Suprapubic skin (tissue), 4 donors: ENCODE data around the gene EGFR. TPM values are rescaled to one million over a fixed set of nuclear protein-coding genes. Genes with fewer than 3 reads are reported as not detected.
A peak's percentile ranks its signal among the peaks of the same experiment; 100 is the strongest.

Experiments
- DNase-seq, 2 donors: peaks; one replicate each; pipeline ENCODE4 v3.0.0-alpha.2; 2019; ENCODE audit warnings: low spot score in 2 of 2
- H3K27ac ChIP-seq: fragments of 200-600 bp; sonication (generic); one replicate; pipeline ENCODE4 v1.5.1; 2019
- H3K27me3 ChIP-seq: fragments of 200-600 bp; sonication (generic); one replicate; pipeline ENCODE4 v1.5.1; 2019
- H3K36me3 ChIP-seq: fragments of 200-600 bp; sonication (generic); one replicate; pipeline ENCODE4 v1.5.1; 2019
- H3K4me1 ChIP-seq: fragments of 200-600 bp; sonication (generic); one replicate; pipeline ENCODE4 v1.5.1; 2019
- H3K4me3 ChIP-seq: fragments of 200-600 bp; sonication (generic); one replicate; pipeline ENCODE4 v1.5.1; 2019; ENCODE audit warnings: mild to moderate bottlenecking
- H3K9me3 ChIP-seq: fragments of 200-600 bp; sonication (generic); one replicate; pipeline ENCODE4 v1.5.1; 2019
- EP300 ChIP-seq: sonication (generic); formaldehyde crosslinking; IDR thresholded peaks from one replicate; pipeline ENCODE4 v1.6.1; 2017; ENCODE audit warnings: antibody characterized with exemption
- POLR2A ChIP-seq, 2 donors: fragments of 450-650 bp; IDR thresholded peaks; one replicate each; pipeline ENCODE4 v1.6.1; 2017; ENCODE audit warnings: antibody characterized with exemption in 2 of 2, mild to moderate bottlenecking in 2 of 2, moderate library complexity in 2 of 2
- POLR2AphosphoS5 ChIP-seq, 3 donors: sonication (generic); formaldehyde crosslinking; IDR thresholded peaks; one replicate each; pipeline ENCODE4 v1.6.1; 2017; ENCODE audit warnings: antibody characterized with exemption in 3 of 3
- WGBS: methylation state at CpG from one replicate; pipeline ENCODE4 v1.1.5; 2018; 5-methylcytosine and 5-hydroxymethylcytosine counted together
- total RNA-seq, 4 donors: library from RNA; depleted of rRNA; stranded (reverse); fragments of >200 nt; gene quantifications; one replicate each; pipeline ENCODE4 v1.1.0, GENCODE V29; 2016
- TF ChIP-seq, protein P1 (sequence below), 2 donors: fragments of 200-600 bp in 1 of 2; fragments of 450-650 bp in 1 of 2; sonication (generic) in 1 of 2; IDR thresholded peaks; one replicate each; pipeline ENCODE4 v1.5.1; 2016 to 2019; ENCODE audit warnings: antibody characterized with exemption in 2 of 2, mild to moderate bottlenecking in 1 of 2, moderate library complexity in 1 of 2

EGFR gene
- total RNA-seq, 4 donors from 2014 or later = 231 to 341 (median 271) TPM

DNA sequence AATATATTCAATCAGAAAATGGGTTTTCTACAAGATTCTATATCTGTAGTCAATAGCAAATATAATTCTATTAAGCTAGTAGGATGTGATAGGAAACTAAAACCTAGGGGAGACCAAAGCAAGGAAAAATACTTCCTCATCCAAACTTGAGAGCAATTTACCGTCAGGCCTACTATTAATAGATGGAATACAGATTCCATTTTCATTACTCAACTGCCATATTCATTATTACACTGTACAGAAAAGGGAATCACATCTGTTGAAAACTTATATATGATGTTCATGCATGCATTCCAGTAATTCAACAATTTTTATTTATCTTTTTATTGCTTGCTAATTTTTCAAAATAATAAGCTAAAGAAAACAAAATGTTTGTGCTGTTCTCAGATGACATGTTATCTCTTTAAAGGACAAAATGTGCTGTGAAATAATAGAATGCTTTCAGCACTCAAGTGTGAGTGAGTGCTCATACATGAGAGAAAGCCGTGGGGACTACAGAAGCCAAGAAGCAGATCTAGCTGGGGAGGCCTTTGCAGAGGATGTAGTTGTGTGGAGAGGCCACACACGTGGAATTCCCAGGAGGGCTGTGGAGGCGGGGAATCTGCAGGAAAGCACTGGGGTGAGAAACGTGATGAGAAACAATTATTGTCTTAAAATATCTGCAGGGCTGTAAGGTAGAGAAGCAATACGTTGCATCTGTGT is 110.0 kb downstream of the EGFR start:
- peak overlapping the region; percentile 91 for H3K27ac ChIP-seq
- no peaks in the 10 kb centered on the region for H3K36me3 ChIP-seq
- peak in 1 of 2 donors; percentile 57 for DNase-seq
- H3K9me3 ChIP-seq = no peaks in the 10 kb centered on the region
- WGBS = 23% methylated on average over 6 of the region's 6 CpGs
- peaks cover 96% of the 10 kb centered on the region for H3K4me1 ChIP-seq
- TF ChIP-seq POLR2AphosphoS5 (IDR thresholded peaks at IDR 0.05) (peak in 2 of 3 donors; percentile 17 to 25), EP300 (peak; percentile 31), POLR2A (IDR thresholded peaks at IDR 0.05) (no peak)
- TF ChIP-seq, protein P1, sequence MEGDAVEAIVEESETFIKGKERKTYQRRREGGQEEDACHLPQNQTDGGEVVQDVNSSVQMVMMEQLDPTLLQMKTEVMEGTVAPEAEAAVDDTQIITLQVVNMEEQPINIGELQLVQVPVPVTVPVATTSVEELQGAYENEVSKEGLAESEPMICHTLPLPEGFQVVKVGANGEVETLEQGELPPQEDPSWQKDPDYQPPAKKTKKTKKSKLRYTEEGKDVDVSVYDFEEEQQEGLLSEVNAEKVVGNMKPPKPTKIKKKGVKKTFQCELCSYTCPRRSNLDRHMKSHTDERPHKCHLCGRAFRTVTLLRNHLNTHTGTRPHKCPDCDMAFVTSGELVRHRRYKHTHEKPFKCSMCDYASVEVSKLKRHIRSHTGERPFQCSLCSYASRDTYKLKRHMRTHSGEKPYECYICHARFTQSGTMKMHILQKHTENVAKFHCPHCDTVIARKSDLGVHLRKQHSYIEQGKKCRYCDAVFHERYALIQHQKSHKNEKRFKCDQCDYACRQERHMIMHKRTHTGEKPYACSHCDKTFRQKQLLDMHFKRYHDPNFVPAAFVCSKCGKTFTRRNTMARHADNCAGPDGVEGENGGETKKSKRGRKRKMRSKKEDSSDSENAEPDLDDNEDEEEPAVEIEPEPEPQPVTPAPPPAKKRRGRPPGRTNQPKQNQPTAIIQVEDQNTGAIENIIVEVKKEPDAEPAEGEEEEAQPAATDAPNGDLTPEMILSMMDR (IDR thresholded peaks at IDR 0.05) = no peak
- H3K27me3 ChIP-seq = no peaks in the 10 kb centered on the region
- H3K4me3 ChIP-seq = no peak overlapping the region

DNA sequence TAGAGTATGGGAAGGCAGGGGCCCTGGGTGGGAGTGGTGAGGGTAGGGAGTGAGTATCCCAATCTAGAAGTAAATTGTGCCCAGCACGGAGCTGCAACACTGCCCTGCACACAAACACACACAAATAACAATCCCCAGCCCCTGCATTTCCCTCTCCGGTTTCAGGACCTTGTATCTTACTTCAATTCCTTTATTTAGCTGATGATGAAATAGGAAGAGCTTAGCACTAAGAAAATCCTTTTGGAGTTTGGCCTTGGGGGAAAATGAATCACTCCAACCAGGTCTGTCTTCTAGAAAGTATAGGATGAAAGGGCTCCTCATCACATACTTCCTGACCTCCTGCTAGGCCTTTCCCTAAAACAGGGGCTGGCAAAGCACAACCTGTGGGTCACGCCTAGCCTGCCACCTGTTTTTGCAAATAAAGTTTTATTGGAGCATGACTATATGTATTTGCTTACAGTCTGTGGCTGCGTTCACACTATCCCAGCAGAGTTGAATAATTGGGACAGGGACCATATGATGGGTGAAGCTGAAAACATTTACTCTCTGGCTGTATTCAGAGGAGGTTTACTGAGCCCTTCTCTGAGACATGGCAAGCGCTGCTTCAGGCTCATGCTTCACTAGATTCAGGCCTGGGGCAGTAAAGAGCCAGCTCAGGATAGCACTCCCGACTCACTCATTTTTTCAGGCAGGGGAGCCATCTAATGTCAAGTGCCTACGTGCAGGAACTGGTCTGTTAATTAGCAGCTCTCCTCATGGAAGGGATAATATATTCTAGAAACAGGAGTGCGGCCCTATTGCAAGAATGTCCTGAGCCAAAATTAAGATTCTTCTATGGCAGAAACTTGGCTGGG is 111.0 kb downstream of the EGFR start:
- no peaks in the 10 kb centered on the region for H3K9me3 ChIP-seq
- H3K27ac ChIP-seq = peak overlapping the region; percentile 91
- TF ChIP-seq POLR2AphosphoS5 (IDR thresholded peaks at IDR 0.05) = no peak
- no peak for TF ChIP-seq EP300
- TF ChIP-seq, protein P1 (IDR thresholded peaks at IDR 0.05) = no peak
- TF ChIP-seq POLR2A (IDR thresholded peaks at IDR 0.05) = no peak
- peaks cover 96% of the 10 kb centered on the region for H3K4me1 ChIP-seq
- no peak overlapping the region for H3K4me3 ChIP-seq
- H3K36me3 ChIP-seq = no peaks in the 10 kb centered on the region
- H3K27me3 ChIP-seq = no peaks in the 10 kb centered on the region
- WGBS = 47% methylated on average over 7 of the region's 8 CpGs
- DNase-seq = peak in 1 of 2 donors; percentile 59

DNA sequence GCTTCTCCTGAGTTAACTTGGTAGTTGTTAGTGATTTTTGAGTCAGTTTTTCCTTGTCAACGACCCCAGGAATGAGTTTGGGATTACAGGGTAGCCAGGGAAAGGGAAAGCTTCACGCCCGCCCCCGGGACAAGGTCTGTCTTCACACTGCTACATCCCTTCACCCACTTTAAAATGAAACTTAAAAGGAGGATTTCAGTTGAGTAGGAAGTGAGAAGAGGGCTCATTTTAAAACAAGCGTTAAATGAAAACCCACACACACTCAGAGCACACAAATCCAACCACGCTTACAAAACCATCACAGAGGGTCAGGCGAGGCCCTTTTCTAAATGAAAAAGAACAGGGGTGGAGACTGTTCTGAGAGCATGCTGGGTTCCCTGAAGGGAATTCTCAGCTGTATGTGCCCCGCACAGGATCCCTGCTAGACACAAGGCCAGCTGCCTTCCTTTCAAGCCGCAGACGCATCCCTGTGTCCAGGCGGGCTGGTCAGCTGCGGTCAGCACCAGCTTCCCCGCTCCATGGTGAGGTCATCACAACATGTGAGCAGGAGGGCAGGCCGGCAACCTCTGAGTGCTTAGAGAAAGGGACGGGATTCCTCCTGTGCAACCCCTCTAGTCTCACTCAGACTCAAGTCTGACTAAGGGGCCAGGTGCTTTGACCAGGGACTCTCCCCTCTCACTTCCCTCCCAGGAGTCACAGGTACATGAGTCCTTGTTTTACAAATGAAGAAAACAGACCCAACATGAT is 111.8 kb downstream of the EGFR start:
- Histone ChIP-seq H3K4me1 (peaks cover 90% of the 10 kb centered on the region), H3K27me3 (no peaks in the 10 kb centered on the region), H3K36me3 (no peaks in the 10 kb centered on the region), H3K27ac (peak overlapping the region; percentile 91), H3K4me3 (no peak overlapping the region), H3K9me3 (no peaks in the 10 kb centered on the region)
- no peak for TF ChIP-seq POLR2A (IDR thresholded peaks at IDR 0.05)
- TF ChIP-seq EP300 = no peak
- TF ChIP-seq, protein P1 (IDR thresholded peaks at IDR 0.05) = no peak
- TF ChIP-seq POLR2AphosphoS5 (IDR thresholded peaks at IDR 0.05) = no peak
- 36% methylated on average over 15 of the region's 15 CpGs for WGBS
- peak in 1 of 2 donors; percentile 71 for DNase-seq

DNA sequence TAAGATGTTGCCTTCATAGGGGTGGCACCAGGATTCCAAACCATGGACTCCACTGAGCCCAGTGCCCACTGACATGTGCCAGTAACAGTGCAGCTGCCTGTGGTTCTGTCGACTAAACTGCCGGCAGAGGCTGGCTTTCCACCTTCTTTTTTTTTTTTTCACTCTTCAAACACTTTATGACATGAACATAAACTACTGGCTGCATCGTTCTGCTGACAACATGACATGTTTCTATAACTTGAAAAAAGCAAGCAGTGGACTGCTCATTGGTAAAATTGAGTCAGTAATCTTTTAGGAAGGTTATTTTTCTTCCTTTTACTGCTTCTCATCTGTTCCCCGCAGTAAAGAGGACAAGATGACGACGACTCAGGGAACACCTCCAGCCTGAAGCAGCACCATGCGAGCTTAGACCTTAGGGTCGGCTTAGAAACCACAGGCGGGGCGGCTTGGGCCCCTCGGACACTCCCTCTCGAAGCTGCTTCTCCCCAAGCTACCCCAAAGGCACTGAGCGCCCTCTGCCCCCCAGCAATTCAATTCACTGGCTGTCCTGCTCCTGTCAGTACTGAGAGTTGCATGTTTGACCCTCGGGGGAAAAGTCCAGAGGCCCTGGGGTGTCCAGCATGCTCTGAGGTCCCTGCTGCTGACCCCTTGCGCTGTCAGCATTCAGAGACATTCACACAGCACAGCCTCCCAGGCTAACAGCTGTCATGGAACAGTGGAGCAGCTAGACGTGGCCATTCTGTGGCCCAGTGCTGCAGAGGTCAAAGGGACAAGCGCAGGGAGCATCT is 112.5 kb downstream of the EGFR start:
- no peaks in the 10 kb centered on the region for H3K27me3 ChIP-seq
- peak in 1 of 2 donors; percentile 60 for DNase-seq
- 65% methylated on average over 17 of the region's 17 CpGs for WGBS
- no peak overlapping the region for H3K4me3 ChIP-seq
- H3K27ac ChIP-seq = peak overlapping the region; percentile 91
- H3K9me3 ChIP-seq = no peaks in the 10 kb centered on the region
- no peak for TF ChIP-seq POLR2AphosphoS5 (IDR thresholded peaks at IDR 0.05)
- H3K36me3 ChIP-seq = no peaks in the 10 kb centered on the region
- H3K4me1 ChIP-seq = peaks cover 91% of the 10 kb centered on the region

DNA sequence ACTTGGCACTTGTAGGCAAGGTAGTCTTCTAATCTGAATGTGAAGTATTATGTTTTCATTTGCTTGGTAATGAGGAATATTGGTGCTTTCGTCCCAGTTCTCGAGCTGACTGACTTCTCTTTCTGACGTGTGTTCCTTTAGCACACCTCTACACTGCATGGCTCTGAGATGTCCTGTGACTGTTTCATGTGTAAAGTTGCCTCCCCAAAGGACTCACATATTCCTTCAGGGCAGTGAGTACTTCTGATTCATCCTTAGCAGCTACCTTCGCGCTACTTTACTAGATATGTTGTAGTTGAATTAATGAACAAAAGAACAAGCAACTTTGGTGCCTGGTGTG is 113.7 kb downstream of the EGFR start:
- peaks cover 85% of the 10 kb centered on the region for H3K4me1 ChIP-seq

More for the DNA sequence above, 113.7 kb downstream of the EGFR start:
- no peak overlapping the region for H3K4me3 ChIP-seq
- H3K27ac ChIP-seq = peak overlapping the region; percentile 91
- TF ChIP-seq POLR2A (IDR thresholded peaks at IDR 0.05) = no peak
- H3K9me3 ChIP-seq = no peaks in the 10 kb centered on the region
- H3K27me3 ChIP-seq = no peaks in the 10 kb centered on the region
- 62% methylated on average over 5 of the region's 5 CpGs for WGBS
- H3K36me3 ChIP-seq = no peaks in the 10 kb centered on the region
- no peak for DNase-seq
